ENCODE data around the gene NRG2. TPM values are rescaled to one million over a fixed set of nuclear protein-coding genes. Genes with fewer than 3 reads are reported as not detected.

The NRG2 gene
- polyA plus RNA-seq, 4 donors = 1.4 to 1.6 (median 1.5) TPM

- DNase-seq (ENCODE audit: low read depth in 4 of 4, low spot score in 2 of 4) = no peak
These were observed 29.6 kb downstream of the NRG2 start for GRCh38 chr5:140013536-140013935.

GRCh38 chr5:140012443-140012842, 30.7 kb downstream of the NRG2 start:
- no peak for DNase-seq (ENCODE audit: low read depth in 4 of 4, low spot score in 2 of 4)

DNA sequence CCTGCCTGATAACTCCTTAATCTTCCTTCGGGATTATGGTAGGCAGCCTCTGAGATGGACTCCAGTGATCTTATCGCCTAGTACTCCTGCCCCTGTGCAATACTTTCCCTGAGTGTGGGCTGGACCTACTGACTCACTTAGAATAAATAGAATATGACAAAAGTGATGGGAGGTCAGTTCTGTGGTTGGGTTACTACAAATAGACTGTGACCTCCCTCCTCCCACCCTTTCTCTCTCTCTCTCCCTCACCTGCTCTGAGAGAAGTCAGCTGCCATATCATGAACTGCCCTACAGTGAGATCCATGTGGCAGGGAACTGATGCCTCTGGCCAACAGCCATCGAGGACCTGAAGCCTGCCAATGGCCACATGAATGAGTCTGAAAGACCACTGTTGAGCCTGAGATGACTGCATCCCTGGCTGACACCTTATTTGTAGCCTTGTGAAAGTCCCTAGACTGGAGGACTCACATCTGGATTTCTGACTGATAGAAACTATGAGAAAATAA, 31.7 kb downstream of the NRG2 start:
- no peak for DNase-seq (ENCODE audit: low read depth in 4 of 4, low spot score in 2 of 4)

DNA sequence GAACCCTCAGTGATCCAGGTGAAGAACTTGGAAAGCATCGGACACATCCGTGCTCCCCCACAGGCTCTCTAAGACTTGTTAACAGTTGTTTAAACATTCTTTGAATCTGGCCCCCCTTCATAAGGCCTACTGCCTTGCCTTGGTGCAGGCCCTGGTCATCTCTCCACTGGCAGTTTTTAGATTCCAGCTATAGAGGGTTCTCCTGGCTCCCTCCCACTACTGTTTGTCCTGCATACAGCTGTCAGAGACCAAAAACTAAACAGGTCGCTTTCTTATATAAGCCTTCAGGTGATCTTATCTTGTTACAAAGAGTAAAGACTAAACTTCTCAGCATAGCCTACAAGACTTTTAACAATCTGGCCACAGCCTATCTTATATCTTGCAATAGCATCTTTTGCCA, 32.3 kb downstream of the NRG2 start:
- no peak for DNase-seq (ENCODE audit: low read depth in 4 of 4, low spot score in 2 of 4)

- no peak for DNase-seq (ENCODE audit: low read depth in 4 of 4, low spot score in 2 of 4)
These were observed 35.8 kb downstream of the NRG2 start for GRCh38 chr5:140007311-140007710.

- no peak for DNase-seq (ENCODE audit: low read depth in 4 of 4, low spot score in 2 of 4)
These were observed 37.9 kb downstream of the NRG2 start for GRCh38 chr5:140005145-140005591.

DNA sequence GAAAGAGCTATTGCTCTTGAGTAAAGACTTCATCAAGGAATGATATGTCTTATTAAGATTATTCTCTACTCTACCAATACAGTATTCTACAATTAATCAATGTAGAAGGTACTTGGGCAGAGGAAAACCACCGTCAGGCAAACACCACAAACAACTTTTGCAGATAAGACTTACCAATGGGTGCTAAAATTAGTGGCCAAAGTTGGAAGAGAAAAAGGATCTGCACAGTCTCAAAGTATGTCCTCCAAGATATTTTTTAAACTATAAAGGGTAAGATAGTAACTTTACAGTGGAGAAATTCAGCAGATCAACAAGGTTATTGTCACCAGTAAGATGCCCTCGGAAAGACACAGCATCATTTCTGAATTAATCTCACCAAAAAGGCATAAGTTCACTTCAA, 38.9 kb downstream of the NRG2 start:
- DNase-seq (ENCODE audit: low read depth in 4 of 4, low spot score in 2 of 4) = no peak

DNA sequence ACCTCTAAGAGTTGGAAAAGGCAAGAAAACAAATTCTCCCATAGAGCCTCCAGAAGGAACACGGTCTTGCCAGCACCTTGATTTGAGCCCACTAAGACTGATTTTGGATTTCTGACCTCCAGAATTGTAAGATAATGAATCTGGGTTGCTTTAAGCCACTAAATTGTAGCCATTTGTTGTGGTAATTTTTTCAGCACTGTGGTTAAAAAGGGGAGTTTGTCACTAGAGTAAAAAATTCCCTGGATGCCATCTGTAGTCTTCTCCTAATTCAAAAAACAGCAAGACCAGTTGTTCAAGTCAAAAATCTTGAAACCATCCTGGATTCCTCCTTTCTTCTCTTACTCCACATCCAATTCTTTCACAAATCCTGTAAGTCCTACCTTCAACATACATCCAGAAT, 39.6 kb downstream of the NRG2 start:
- DNase-seq (ENCODE audit: low read depth in 4 of 4, low spot score in 2 of 4) = no peak

GRCh38 chr5:140000332-140000731, 42.8 kb downstream of the NRG2 start:
- DNase-seq (ENCODE audit: low read depth in 4 of 4, low spot score in 2 of 4) = no peak

GRCh38 chr5:139998837-139999236, 44.3 kb downstream of the NRG2 start:
- no peak for DNase-seq (ENCODE audit: low read depth in 4 of 4, low spot score in 2 of 4)

GRCh38 chr5:139997276-139997675, 45.8 kb downstream of the NRG2 start:
- no peak for DNase-seq (ENCODE audit: low read depth in 4 of 4, low spot score in 2 of 4)

DNA sequence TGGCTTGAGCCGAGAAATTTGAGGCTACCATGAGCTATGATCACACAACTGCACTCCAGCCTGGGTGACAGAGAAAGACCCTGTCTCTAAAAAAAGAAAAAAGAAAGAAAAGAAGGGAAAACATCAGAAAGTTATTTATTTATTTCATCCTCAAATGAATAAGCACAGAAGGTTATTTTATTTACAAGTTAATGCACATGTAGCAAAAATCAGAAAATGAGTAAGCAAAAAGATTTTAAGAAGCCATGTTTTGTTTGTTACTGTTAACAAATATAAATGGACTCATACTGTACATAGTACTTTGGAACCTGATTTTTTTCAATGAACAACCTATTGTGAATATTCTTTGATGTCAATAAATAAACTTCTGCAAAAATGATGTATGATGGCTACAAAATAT, 47.2 kb downstream of the NRG2 start:
- no peak for DNase-seq (ENCODE audit: low read depth in 4 of 4, low spot score in 2 of 4)

GRCh38 chr5:139994234-139994633, 48.9 kb downstream of the NRG2 start:
- DNase-seq (ENCODE audit: low read depth in 4 of 4, low spot score in 2 of 4) = no peak

- no peak for DNase-seq (ENCODE audit: low read depth in 4 of 4, low spot score in 2 of 4)
These were observed 57.4 kb downstream of the NRG2 start for GRCh38 chr5:139985733-139986132.

DNA sequence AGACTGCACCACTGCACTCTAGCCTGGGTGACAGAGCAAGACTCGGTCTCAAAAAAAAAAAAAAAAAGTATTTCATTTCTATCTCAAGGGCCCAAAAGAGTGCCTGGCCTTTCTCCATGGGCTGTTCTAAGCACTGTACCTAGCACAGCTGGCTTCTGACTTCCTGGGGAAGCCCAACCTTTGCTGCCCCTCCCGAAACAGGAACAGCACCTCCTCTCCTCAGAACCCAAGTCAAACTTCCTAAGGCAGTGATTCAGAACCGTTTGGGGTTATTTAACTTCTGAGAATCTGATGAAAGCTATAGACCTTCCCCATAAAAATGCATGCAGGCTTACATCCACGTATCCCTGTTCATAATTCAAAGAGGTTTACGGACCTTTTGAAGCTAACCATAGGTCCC, 57.8 kb downstream of the NRG2 start:
- no peak for DNase-seq (ENCODE audit: low read depth in 4 of 4, low spot score in 2 of 4)

DNA sequence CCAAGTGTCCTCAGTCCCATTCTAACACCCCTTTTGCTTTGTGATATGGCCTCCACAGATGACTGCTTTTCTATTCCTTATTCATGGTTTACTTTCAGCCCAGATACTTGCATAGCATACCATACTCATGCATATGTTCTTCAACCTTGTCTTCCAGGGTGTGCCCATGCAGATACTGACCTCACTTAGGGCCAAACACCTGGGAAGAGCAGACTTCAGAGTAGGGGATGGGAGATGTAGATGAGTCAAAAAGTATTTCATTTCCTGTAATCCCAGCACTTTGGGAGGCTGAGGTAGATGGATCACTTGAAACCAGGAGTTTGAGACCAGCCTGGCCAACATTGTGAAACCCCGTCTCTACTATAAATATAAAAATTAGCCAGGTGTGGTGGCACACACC, 58.3 kb downstream of the NRG2 start:
- DNase-seq (ENCODE audit: low read depth in 4 of 4, low spot score in 2 of 4) = no peak

GRCh38 chr5:139982975-139983240, 60.2 kb downstream of the NRG2 start:
- no peak for DNase-seq (ENCODE audit: low read depth in 4 of 4, low spot score in 2 of 4)

DNA sequence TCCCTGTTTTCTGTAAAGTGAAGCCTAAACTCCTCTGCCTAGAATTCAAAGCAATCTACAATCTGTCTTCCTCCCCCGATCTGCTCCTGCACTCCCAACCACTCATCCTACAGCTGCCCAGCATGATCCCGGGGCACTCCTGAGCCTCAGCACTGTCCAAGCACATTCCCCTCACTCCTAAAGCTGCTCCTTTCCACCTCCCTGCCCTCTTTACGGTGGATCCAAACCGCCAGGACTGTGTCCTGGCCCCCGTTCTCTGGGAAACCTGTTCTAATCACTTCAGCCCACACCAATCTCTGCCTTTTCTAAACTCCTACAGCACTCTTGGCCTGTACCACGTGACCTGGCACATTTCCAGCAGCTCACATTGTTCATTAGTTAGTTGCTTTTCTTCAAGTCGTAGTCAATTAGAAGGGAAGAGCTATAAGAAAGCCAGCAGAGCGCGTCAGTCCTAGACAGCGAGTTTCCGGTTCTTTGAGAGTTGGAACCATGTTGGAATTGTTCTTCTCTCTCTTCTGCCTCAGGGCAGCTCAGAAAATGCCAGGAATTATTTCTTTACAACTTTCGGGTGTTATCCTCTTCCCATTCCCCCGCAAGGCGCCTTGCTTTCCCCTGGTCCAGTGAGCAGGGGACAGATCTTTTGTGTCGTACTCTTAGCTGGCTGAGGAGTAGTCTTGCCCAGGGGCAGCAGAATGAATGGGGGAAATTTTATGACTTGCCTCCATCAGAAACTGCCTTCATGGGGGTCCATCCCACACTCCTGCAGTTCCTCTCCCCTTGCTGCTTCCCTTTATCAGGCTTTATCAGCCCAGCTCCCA, 60.7 kb downstream of the NRG2 start:
- peak in 3 of 4 donors; percentile 20 to 67 (median 57) for DNase-seq (ENCODE audit: low read depth in 4 of 4, low spot score in 2 of 4)

GRCh38 chr5:139980765-139981164, 62.3 kb downstream of the NRG2 start:
- DNase-seq (ENCODE audit: low read depth in 4 of 4, low spot score in 2 of 4) = no peak

DNA sequence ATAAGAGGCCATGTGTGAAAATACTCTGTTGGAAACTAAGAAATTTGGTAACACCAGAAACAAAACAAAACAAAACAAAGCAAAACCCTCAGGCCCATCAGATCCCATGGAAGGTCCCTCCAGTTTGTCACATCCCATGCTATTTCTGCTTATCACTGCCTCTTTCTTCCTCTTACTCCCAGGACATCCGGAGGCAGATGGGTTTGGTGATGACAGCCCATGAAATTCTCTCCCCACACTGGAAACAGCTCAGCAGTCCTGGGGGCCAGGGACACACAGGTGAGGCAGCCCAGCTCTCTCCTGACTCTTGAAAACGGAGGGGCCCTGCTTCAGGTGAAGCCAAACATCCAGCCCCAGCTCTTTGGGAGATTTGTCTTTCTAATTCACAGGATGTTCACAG, 63.2 kb downstream of the NRG2 start:
- DNase-seq (ENCODE audit: low read depth in 4 of 4, low spot score in 2 of 4) = no peak

DNA sequence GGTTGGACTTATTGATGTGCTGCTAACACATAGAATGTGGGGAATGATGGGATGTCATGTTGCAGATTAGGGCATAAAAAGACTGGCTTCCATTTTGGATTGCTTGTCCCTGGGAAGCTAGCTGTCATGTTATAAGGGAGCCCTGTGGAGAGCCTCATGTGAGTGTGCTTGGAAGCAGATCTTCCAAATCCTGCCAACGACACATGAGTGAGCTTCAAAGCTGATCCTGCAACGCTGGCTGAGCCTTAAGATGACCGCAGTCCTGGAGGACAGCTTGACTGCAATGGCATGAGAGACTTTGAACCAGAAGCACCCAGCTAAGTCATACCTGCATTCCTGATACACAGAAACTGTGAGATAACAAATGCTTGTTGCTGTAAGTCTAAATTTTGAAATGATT, 63.6 kb downstream of the NRG2 start:
- no peak for DNase-seq (ENCODE audit: low read depth in 4 of 4, low spot score in 2 of 4)

- no peak for DNase-seq (ENCODE audit: low read depth in 4 of 4, low spot score in 2 of 4)
These were observed 66.4 kb downstream of the NRG2 start for GRCh38 chr5:139976703-139977102.

DNA sequence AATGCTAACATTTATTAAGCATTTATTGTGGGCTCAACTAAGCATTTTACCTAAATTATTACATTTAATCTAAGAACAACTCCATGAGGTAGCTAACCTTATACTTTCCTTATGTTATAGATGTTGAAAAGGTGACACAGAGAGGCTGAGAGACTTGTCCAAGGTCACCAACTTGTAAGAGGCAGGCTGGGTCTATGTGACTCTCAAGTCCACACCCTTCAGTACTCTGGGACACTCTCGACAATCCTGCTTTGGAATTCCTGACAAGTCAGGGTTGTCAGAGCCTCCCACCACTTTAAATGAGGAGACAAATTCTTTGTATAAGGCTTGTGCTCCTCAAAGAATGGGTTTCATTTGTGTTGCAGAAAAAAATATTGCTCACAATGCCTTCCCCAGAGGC, 67.2 kb downstream of the NRG2 start:
- DNase-seq (ENCODE audit: low read depth in 4 of 4, low spot score in 2 of 4) = no peak
